ENCODE results near the gene PRKN. TPM values are rescaled to one million over a fixed set of nuclear protein-coding genes. Genes with fewer than 3 reads are reported as not detected.

The PRKN gene
- total and polyA plus RNA-seq, 2 donors (not counting 3 experiments of a cell fraction or from before 2014, with no cell fraction given): 0.06 TPM; not detected in 1

DNA sequence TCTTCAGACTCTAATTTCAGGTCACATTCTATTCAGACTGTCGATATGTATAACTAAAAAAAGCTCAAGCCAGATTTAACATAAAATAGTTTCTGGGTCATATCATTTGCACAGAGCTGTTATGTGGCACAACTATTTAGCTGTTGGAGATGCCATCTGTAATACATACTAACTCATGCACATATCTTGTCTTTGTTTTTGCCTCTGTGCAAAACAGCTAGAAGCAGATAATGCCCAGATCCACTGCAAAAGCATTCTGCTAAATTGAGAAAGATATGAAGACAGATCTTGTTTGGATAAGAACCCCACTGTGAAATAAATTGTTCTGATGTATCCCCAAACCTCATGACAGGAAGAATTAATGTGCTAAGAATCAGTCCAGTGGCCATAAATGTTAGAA lies 930.9 kb downstream of the PRKN start:
- no peaks in the 10 kb centered on the region for H3K4me1 ChIP-seq (ENCODE audit: control insufficient read depth, extremely low read depth, insufficient read depth, low read length)
- dilution Hi-C loops (cut with MboI; ENCODE audit: extremely low pct_ligation_motif_present, low sequenced_read_pairs): no loop called here
- no peak overlapping the region for H3K4me2 ChIP-seq (ENCODE audit: insufficient read depth, low read length)
- H3K9ac ChIP-seq (replicated peaks; ENCODE audit: extremely low read depth, insufficient read depth, low read length): no peak overlapping the region
- H3K27ac ChIP-seq (ENCODE audit: insufficient read depth, low read depth, low read length): no peak overlapping the region
- TF ChIP-seq JUN (IDR thresholded peaks at IDR 0.05; ENCODE audit: borderline replicate concordance, insufficient read depth, insufficient read length, low read depth) (no peak), FOS (IDR thresholded peaks at IDR 0.05; ENCODE audit: borderline replicate concordance, insufficient read depth, low read length) (no peak), GATA2 (IDR thresholded peaks at IDR 0.05; ENCODE audit: insufficient read depth, insufficient read length, low read depth, low read length) (no peak), POLR2A (IDR thresholded peaks at IDR 0.05; ENCODE audit: low read depth, low read length) (no peak), EZH2 (IDR thresholded peaks at IDR 0.05; ENCODE audit: borderline replicate concordance, low read depth, low read length, severe bottlenecking) (no peak), MYC (IDR thresholded peaks at IDR 0.05; ENCODE audit: low read depth, low read length) (no peak), POLR2AphosphoS5 (IDR thresholded peaks at IDR 0.05; ENCODE audit: insufficient read depth, low read depth, low read length) (no peak)
- TF ChIP-seq, protein P1, sequence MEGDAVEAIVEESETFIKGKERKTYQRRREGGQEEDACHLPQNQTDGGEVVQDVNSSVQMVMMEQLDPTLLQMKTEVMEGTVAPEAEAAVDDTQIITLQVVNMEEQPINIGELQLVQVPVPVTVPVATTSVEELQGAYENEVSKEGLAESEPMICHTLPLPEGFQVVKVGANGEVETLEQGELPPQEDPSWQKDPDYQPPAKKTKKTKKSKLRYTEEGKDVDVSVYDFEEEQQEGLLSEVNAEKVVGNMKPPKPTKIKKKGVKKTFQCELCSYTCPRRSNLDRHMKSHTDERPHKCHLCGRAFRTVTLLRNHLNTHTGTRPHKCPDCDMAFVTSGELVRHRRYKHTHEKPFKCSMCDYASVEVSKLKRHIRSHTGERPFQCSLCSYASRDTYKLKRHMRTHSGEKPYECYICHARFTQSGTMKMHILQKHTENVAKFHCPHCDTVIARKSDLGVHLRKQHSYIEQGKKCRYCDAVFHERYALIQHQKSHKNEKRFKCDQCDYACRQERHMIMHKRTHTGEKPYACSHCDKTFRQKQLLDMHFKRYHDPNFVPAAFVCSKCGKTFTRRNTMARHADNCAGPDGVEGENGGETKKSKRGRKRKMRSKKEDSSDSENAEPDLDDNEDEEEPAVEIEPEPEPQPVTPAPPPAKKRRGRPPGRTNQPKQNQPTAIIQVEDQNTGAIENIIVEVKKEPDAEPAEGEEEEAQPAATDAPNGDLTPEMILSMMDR (IDR thresholded peaks at IDR 0.05; ENCODE audit: extremely low read depth in 1 of 2, insufficient read depth in 1 of 2, low read depth in 1 of 2, low read length in 2 of 2): no peak
- TF ChIP-seq, protein P2, sequence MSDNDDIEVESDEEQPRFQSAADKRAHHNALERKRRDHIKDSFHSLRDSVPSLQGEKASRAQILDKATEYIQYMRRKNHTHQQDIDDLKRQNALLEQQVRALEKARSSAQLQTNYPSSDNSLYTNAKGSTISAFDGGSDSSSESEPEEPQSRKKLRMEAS (IDR thresholded peaks at IDR 0.05; ENCODE audit: insufficient read depth, insufficient read length): no peak
- DNase-seq (ENCODE audit: low read depth, low spot score): no peak
- H3K79me2 ChIP-seq (ENCODE audit: control insufficient read depth, insufficient read depth, low read length): no peaks in the 10 kb centered on the region
- H3K36me3 ChIP-seq (ENCODE audit: control insufficient read depth in 2 of 2, extremely low read depth in 1 of 2, insufficient read depth in 2 of 2, low read length in 2 of 2): no peaks in the 10 kb centered on the region
- POLR2A ChIA-PET: no interaction called here
- H4K20me1 ChIP-seq (replicated peaks; ENCODE audit: control insufficient read depth, extremely low read depth, insufficient read depth, low read length): no peaks in the 10 kb centered on the region
- BruUV-seq (replicated peaks): no TSS peak
- H3K4me3 ChIP-seq (replicated peaks in 1 of 3; ENCODE audit: insufficient read depth in 1 of 3, low read depth in 1 of 3, low read length in 3 of 3): no peak overlapping the region
- FAIRE-seq: no peak
- peaks cover 2% of the 10 kb centered on the region for H3K9me3 ChIP-seq (replicated peaks; ENCODE audit: control insufficient read depth, insufficient read depth, low read length)
- CTCF ChIA-PET: no interaction called here
- H3K27me3 ChIP-seq (ENCODE audit: control insufficient read depth in 2 of 2, insufficient read depth in 2 of 2, low read length in 2 of 2): no peaks in the 10 kb centered on the region
- no peak overlapping the region for H2AFZ ChIP-seq (ENCODE audit: low read depth, low read length)
- H3K9me1 ChIP-seq (replicated peaks; ENCODE audit: control insufficient read depth, extremely low read depth, insufficient read depth, low read length): no peaks in the 10 kb centered on the region
- intact Hi-C loops (cut with micrococcal nuclease): no loop called here

Data from endothelial cell of umbilical vein (primary cell).